GM19035 (cell line): ENCODE measurements around the gene STON2.
"Not testable (repeated sequence)": the region's sequence is repeated elsewhere in the genome, so short reads cannot be mapped to it uniquely, and the experiment has no call there.

Source experiments
- ATAC-seq: cut with Tn5 transposase; IDR thresholded peaks from one replicate; pipeline ENCODE4 v1.9.1; 2021; ENCODE audit not compliant: unreplicated experiment

Gene STON2

DNA sequence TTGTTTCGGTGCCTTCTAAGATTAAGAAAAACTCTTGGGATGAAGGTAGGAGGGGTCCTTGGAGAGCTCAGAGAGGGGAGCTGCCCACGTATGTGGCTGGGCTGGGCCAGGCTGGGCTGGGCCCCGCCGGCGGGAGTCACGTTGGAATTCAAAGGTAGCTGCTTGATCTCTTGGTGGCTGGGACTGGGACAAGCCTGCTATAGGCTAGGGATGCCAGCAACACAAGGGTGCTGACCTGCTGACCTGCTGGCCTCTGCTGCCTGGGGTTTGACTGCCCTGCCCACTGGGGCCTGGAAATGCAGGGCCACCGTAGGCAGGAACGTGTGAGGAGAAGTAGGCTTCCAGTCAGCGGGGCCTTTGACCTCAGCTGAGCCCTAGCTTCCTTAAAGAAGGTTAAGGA, 126.6 kb downstream of the STON2 start:
- no peak for ATAC-seq

DNA sequence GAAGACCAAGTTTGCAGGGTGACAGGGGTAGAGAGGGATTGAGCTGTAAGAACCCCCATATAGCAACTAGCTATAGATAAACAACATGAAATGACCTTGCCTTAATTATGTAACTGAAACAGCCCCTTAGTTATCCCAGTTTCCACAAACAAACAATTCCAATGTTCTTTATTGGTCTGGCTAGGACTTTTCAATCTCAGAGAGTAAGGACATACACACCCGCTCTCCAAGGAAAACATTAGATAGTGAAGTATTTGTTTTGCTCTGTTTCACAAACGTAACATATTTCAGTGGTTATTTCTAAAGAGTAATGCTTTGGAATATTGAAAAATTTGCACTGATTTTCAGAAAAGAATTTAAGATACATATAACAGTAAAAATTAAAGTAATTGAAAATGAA, 127.8 kb downstream of the STON2 start:
- no peak for ATAC-seq

GRCh38 chr14:81269979-81270375, 130.1 kb downstream of the STON2 start:
- no peak for ATAC-seq

GRCh38 chr14:81269100-81269978, 130.8 kb downstream of the STON2 start:
- peak; percentile 71 for ATAC-seq

DNA sequence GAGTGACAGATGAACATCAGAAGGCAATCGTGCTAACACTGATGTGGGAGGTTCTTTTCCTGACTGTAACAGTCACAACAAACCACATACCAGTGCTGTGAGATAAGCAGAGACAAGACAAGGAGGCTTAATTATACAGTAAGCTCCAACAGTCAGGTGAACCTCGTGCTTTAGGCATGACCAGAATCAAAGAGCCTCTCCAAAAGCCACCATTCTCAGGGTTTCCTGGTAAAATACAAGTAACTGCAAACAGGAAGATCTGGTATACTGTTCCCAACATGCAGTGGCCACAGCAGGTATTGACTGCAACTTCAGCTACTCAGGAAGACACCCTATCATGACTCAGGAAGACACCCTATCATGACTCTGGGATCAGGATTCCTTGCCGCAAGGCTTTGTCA, 132.1 kb downstream of the STON2 start:
- ATAC-seq = no peak

DNA sequence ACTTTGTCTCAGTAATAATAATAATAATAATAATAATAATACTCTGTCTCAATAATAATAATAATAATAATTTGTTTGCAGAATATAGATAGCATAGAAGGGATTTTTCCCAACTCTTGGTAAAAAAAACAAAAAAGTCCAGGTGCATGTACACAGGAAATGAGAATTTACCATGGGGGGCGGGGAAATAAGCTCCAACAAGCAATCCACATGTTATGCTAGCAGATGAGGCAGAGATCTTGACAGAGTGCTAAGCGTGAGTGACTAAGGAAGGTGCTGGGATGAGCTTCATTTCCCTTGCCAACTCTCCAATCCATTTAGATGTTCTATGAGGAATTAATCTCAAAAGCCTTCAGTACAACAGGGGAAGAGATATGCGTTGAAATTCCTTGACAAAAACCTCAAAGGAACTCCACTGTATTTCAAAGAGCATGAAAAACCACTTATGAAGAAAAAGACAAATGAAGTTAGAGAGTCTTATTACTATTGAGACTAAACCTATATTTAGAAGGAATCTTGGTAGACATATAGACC, 134.4 kb downstream of the STON2 start:
- ATAC-seq = no peak

- ATAC-seq = no peak
These were observed 135.5 kb downstream of the STON2 start for GRCh38 chr14:81264671-81265070.

DNA sequence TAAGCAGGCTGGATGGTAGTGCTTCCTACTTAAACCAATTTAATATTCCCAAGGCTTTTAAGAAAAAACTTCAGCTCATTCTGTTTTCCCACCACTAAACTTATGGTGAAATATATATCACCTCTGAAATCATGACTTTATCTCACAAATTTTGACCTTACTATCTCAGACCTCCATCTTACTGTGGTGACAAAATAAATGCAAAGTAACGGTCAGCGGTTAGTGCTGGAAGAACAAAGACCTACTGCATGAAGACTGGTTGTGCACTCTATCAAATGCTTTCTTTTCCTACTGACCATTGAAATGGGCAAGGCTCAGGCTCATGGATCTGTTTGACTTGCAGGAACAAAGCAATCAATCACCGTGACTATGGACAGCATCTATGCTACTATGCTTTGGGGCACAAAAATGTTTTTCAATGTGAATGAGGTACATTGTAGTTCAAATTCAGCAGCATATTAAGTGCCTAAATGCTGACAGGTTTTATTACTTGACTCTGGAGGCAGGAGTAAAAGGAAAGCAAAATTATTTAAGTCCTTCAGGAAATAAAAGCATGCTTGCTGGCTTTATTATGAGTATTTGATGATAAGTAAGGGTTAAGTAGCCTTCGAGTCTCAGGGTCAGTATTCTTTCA, 136.2 kb downstream of the STON2 start:
- ATAC-seq = no peak

- ATAC-seq = no peak
These were observed 138.9 kb downstream of the STON2 start for GRCh38 chr14:81261176-81261575.

- ATAC-seq = no peak
These were observed 139.4 kb downstream of the STON2 start for GRCh38 chr14:81260732-81261131.

GRCh38 chr14:81256289-81256960, 143.7 kb downstream of the STON2 start:
- no peak for ATAC-seq

GRCh38 chr14:81252278-81252677, 147.8 kb downstream of the STON2 start:
- ATAC-seq = no peak

DNA sequence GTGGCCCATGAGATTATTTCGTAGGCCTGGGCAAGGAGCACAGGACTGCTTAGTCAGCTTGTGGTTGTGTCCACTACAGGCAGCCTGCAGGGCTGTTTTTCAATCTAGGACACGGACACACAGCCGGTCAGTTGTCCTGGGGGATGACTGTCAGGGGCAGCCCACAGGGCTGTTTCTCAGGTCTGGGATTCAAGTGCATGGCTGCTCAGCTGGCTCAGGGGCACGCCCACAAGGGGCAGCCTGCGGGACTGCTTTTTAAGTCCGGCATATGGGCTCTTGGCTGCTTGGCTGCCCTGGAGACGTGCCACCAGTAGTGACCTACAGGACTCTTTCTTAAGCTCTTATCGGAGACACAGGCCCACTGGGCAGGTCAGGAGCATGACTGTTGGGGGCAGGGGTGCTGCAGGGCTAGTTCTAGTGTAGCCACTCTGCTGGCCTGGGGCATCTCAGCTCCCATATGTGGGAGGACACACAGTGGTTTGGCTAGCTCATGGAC, 152.8 kb downstream of the STON2 start:
- ATAC-seq = no peak

GRCh38 chr14:81246461-81247270, 153.5 kb downstream of the STON2 start:
- no peak for ATAC-seq

DNA sequence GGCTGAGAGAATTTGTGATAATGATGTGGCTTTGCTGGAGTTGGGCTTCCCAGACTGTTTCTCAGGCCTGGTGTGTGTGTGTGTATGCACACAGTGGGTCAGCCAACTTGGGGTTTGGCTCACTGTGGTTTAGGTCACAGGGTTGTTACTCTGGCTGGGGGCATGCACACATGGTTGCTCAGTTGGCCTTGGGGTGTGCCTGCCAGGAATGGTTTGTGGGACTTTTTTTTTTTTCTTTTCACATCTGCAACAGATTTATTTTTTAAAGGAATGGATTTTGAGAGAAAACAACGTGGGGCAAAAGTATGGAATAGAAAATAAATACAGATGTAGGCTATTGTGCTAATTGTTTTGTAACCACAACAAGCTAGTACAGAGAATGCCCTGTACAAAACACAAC, 154.4 kb downstream of the STON2 start:
- ATAC-seq = no peak

DNA sequence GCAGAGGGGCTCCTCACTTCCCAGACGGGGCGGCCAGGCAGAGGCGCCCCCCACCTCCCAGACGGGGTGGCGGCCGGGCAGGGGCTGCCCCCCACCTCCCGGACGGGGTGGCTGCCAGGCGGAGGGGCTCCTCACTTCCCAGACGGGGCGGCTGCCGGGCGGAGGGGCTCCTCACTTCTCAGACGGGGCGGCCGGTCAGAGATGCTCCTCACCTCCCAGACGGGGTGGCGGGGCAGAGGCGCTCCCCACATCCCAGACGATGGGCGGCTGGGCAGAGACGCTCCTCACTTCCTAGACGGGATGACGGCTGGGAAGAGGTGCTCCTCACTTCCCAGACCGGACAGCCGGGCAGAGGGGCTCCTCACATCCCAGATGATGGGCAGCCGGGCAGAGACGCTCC, 155.7 kb downstream of the STON2 start:
- not testable (repeated sequence) for ATAC-seq

GRCh38 chr14:81243499-81243898, 156.6 kb downstream of the STON2 start:
- no peak for ATAC-seq

- ATAC-seq = not testable (repeated sequence)
These were observed 163.3 kb downstream of the STON2 start for GRCh38 chr14:81236849-81237248.

GRCh38 chr14:81236138-81236537, 164.0 kb downstream of the STON2 start:
- no peak for ATAC-seq

GRCh38 chr14:81235096-81235495, 165.0 kb downstream of the STON2 start:
- peak; percentile 52 for ATAC-seq

DNA sequence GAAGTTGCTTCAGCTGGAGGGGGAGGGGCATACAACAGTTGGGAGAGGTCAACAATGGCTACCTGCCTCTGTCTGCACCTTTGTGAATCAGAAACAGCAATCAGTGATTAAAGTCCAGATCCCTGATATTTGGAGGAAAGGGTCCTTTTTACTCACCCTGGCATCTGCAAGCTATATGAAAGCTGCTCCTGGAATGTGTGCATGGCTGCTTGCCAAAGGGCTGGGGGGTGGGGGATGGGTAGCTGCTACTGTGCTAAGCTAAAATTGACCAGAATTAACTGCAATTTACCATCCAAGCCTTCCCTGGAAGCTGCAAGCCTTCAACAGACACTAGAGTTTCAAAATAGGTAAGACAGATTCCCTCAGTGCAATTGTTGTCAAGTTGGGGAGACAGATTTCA, 165.8 kb downstream of the STON2 start:
- no peak for ATAC-seq
